ENCODE measurements around the gene REEP1.

The REEP1 gene, protein sequence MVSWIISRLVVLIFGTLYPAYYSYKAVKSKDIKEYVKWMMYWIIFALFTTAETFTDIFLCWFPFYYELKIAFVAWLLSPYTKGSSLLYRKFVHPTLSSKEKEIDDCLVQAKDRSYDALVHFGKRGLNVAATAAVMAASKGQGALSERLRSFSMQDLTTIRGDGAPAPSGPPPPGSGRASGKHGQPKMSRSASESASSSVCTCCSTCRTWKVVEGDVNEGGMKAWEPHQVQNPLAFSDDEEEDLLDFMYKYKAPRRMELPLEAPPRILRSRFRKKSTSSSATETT

DNA sequence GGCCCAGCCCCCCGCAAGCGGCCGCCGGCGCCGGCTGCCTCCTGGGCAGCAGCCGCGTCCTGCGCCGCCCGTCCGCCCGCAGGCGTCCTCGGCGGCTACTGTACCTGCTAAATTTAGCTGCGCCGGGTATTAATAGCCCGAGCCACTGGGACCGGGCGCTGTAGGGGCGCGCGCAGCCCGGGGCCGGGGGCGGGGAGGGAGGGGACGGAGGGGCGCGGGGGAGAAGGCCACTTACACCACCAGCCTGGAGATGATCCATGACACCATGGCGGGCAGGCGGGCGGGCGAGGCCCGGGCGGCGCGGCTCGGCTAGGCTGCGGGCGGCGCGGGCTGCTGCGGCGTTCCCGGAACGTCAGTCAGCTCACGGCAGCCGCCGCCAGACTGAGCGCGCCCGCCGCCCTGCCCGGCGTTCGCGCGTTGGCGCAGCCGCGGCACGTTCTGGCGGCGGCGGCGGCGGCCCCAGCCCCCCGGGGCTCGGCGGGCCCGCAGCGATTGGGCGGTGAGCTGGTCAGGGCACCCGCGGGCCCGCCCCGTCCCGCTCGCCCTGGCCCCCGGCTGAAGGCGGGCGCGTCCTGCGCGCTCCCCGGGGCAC is at the start of gene REEP1:
Gene REEP1, minus strand, starts transcription at position 383 of the 592 bp plus-strand sequence. Its CDS starts 116 bp downstream, at position 267.
- TF ChIP-seq GATA3 (IDR thresholded peaks at IDR 0.05; ENCODE audit: low read depth, low read length) (no peak), GATA2 (IDR thresholded peaks at IDR 0.05; ENCODE audit: low read depth, low read length) (no peak)

DNA sequence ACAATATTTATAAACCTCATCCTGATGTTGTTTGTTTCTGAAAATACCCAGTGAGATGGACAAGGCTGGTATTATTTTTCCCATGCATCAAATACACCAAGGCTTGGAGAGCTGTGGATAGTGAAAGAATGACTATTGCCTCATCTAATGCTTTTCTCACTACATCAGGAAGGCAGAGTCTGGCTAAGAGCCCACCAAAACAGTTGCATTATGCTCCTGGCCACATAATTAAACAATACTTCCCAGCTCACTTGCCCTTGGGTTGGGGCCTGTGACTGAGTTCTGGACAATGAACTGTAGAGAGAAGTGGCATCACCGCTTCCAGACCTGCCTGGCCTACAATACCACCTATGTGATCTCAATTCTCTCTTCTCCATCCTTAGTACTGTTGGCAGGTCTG is 46.4 kb upstream of the REEP1 start:
- TF ChIP-seq GATA2 (IDR thresholded peaks at IDR 0.05; ENCODE audit: low read depth, low read length) (no peak), GATA3 (IDR thresholded peaks at IDR 0.05; ENCODE audit: low read depth, low read length) (no peak)

DNA sequence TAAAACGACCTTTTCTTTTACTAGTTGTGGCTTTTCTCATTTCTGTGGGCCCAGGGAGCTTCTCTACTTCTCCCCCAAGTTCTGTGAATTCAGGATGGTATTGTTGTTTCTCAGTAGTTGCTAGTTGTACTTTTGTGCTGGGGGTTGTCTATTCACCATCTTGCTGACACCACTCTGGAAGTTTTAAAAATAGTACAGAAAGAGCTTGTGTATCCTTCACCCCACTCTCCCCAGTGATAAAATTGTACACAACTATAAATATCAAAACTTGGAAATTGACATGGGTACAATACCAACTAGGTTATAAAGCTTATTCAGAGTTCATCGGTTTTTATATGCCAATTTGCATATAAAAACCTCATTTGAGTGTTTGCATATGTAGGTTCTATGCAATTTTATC is 45.3 kb upstream of the REEP1 start:
- no peak for TF ChIP-seq GATA2 (IDR thresholded peaks at IDR 0.05; ENCODE audit: low read depth, low read length)
- no peak for TF ChIP-seq GATA3 (IDR thresholded peaks at IDR 0.05; ENCODE audit: low read depth, low read length)

DNA sequence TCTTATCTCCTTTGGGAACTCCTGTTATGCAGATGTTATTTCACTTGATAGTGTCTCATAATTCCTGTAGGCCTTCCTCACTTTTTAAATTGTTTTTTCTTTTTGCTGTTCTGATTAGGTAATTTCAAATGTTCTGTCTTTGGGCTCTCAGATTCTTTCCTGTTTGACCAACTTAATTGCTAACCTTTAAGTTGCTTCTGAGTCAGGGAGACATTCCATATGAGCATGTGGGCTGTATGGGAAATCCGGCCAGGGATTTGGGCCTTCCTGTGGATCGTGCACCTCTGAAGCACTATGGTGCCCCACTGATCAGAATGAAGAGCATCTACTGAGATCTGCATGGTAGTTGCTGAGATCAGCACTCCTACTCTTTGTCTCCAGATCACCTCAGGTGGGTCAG is 44.7 kb upstream of the REEP1 start:
- TF ChIP-seq GATA3 (IDR thresholded peaks at IDR 0.05; ENCODE audit: low read depth, low read length): no peak
- no peak for TF ChIP-seq GATA2 (IDR thresholded peaks at IDR 0.05; ENCODE audit: low read depth, low read length)

DNA sequence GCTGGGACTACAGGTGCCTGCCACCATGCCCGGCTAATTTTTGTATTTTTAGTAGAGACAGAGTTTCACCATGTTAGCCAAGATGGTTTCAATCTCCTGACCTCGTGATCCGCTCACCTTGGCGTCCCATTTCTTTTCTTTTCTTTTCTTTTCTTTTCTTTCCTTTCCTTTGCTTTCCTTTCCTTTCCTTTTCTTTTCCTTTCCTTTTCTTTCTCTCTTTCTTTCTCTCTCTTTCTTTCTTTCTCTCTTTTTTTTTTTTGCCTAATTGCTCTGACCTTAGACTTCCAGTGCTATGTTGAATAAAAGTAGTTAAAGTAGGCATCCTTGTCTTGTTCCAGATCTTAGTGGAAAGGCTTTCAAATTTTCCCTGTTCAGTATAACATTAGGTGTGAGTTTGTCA is 41.0 kb upstream of the REEP1 start:
- TF ChIP-seq GATA2 (IDR thresholded peaks at IDR 0.05; ENCODE audit: low read depth, low read length) (no peak), GATA3 (IDR thresholded peaks at IDR 0.05; ENCODE audit: low read depth, low read length) (no peak)

DNA sequence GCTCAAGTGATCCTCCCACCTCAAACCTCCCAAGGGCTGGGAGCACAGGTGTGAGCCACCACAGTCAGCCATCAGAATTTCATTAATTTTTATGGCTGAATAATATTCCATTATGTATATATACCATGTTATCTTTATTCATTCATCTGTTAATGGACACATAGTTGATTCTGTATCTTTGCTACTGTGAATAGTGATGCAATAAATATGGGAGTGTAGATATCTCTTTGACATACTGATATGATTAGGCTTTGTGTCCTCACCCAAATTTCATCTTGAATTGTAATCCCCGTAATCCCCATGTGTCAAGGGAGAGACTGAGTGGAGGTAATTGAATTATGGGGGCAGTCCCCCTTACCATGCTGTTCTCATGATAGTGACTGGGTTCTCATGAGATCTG is 38.2 kb upstream of the REEP1 start:
- TF ChIP-seq GATA3 (IDR thresholded peaks at IDR 0.05; ENCODE audit: low read depth, low read length): no peak
- no peak for TF ChIP-seq GATA2 (IDR thresholded peaks at IDR 0.05; ENCODE audit: low read depth, low read length)

DNA sequence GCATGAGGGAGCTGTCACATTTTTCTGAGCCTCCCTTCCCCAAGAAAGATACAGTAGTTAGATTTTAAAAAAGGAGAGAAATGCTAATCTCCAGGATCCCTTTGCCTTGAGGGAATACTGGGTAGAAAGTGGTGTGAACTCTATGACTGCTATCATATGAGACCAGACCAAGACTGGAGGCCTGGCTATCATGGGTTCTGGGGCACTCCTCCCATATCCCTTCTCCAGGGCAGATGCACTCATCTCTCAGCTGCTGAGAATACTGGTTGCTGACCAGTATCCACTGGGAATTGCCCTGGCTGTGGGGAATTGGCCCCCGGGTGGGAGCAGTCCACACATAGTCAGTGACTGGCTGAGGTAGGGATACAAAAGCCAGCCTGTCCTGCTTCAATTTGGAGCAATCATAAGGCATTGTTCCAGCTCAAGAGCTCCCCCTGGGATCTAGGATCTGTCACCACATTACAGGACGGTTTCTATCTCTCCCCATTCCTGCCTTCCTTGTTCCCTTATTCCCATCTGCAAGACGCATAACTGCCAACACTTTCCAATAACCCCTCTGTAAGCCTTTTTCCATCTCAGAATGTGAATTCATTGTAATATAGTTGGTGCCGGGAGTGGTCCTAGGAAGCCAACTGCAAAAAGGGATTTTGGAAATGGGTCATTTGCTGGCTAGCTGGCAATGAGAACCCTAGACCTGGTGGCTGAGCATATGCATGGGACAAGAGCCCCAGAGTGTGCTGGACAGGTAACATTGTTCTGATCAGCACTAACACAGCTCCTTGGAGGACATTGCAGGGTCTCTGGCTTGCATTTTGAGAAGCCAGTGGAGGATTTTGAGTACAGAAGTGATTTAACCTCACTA is 35.4 kb upstream of the REEP1 start:
- TF ChIP-seq GATA2 (IDR thresholded peaks at IDR 0.05; ENCODE audit: low read depth, low read length): no peak
- TF ChIP-seq GATA3 (IDR thresholded peaks at IDR 0.05; ENCODE audit: low read depth, low read length): no peak

DNA sequence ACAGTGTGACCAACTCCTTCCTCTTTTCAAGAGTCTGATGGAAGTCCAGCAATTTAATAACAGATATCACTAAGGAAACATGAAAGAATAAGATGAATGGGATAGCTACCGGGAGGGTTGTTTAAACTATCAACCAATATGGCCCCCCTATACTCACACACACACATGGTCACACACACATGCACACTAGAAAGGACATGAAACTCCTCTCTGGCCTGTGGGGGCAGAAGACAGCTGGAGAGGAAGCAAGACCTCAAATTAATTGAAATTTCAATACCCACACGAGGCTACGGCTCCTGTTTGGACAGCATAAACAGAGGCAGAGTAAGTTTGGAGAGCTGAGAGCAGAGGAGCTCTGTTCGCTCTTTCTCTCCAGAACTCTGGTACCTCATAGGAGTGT is 34.7 kb upstream of the REEP1 start:
- TF ChIP-seq GATA3 (IDR thresholded peaks at IDR 0.05; ENCODE audit: low read depth, low read length): no peak
- no peak for TF ChIP-seq GATA2 (IDR thresholded peaks at IDR 0.05; ENCODE audit: low read depth, low read length)

DNA sequence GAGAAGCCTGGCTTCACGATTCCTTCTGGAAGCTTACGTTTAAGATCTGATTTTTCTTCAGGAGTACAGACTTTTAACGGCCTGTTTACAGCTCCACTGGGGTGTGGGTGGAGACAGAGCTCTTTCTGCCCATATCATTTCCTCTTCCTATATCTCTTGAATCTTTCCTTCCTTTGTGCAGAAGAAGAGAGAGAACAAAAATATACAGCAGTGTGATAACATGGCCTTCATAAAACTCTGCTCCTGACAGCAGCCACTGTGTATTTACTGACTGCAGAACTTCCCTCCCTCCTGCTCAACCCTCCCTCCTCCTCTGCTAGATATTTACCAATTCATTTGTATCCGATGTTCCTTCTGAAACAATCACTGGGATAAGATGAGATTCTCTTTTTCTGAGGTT is 34.1 kb upstream of the REEP1 start:
- TF ChIP-seq GATA3 (IDR thresholded peaks at IDR 0.05; ENCODE audit: low read depth, low read length) (no peak), GATA2 (IDR thresholded peaks at IDR 0.05; ENCODE audit: low read depth, low read length) (no peak)

DNA sequence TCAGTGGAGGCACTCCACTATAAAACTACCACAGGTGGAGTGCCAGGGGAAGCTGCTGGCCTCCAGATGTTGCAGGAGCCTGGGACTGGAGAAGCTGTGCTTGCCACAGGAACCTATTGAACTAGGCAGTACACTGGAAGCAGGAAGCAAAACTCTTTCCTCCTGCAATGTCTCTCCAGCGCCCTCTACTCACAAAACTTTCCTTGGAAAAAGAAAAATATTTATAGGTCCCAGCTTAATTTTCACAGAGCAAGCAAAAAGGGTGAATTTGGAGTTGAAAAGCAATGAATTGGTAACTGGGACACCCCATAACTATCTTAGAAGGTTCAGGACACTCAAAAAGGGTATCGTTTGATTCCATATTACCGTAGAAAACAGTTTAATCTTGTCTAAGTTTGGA is 33.2 kb upstream of the REEP1 start:
- no peak for TF ChIP-seq GATA2 (IDR thresholded peaks at IDR 0.05; ENCODE audit: low read depth, low read length)
- TF ChIP-seq GATA3 (IDR thresholded peaks at IDR 0.05; ENCODE audit: low read depth, low read length): no peak

DNA sequence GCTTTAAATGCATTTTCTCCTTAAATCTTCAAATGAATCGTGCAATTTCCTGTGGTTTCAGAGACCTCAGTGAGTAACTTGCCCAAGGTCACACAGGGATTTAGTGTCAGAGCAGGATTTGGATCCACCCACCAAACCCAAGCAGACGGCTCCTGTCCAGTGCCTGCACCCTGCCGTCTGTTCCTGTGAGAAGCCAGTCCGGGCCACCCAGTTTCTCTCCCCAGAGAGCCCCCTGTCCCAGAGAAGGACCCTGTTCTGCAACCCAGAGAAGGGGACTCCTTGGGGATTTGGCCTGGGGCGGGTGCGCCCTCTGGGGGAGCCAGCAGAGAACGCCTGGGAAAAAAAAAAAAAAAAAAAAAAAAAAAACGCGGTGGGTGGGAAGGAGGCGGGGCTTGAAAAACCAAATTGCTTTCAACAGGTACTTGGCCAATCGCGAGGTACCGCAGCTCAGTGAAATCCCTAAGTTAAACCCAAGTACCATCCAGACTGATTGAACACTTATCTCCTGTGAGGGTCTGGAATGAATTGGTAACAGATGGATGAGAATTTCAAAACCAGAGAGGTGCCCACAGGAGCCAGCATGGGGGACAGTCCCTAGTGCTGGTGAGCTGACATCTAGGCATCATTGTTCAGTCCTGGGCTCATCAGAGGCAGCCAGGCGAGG is 30.9 kb upstream of the REEP1 start:
- TF ChIP-seq GATA2 (IDR thresholded peaks at IDR 0.05; ENCODE audit: low read depth, low read length): no peak
- TF ChIP-seq GATA3 (IDR thresholded peaks at IDR 0.05; ENCODE audit: low read depth, low read length): no peak

DNA sequence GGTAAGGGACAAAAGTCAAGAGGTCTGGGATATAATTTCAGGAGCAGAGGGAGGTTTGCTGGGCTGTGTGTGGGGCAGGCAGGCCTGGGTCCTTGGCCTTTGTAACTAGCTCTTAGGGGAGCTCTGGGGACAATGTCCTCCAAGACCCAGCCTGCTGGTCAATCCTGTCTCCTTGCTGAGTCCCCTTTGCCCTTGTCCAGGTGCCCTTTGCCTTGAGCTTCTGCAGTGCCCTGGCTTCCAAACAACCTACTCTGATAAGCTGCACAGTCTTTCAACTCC is 30.0 kb upstream of the REEP1 start:
- TF ChIP-seq GATA3 (IDR thresholded peaks at IDR 0.05; ENCODE audit: low read depth, low read length): no peak
- TF ChIP-seq GATA2 (IDR thresholded peaks at IDR 0.05; ENCODE audit: low read depth, low read length): no peak

DNA sequence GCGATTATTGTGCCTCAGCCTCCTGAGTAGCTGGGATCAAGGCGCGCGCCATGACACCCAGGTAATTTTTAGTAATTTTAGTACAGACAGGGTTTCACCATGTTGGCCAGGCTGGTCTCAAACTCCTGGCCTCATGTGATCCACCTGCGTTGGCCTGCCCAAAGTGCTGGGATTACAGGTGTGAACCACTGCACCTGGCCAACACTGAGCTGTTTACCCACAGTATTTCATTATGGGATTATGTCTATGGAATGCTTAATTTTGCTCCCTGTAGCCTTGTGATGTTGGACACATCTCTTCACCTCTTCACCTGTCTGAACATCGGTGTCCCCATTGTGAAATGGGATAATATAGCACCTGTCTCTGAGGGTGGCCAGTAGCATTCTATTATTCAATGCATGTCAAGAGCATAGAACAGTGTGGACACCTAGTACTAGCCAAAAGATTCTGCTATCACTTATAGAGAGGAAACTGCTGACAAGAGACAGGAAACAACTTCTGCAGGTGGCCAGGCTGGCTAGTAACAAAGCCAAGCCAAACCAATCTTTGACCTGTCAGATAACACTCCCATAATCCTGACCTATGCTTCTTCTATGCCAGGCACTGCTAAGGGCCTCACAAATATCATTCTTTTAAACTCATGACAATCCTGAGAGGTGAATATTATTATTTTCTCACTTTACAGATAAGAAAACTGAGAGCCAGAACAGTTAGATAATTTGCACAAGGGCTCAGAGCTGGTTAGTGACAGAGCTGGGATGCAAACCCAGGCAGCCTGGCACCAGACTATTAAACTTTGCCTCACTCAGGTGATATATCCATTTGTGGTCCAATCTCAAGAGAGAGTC is 29.4 kb upstream of the REEP1 start:
- TF ChIP-seq GATA2 (IDR thresholded peaks at IDR 0.05; ENCODE audit: low read depth, low read length): no peak
- no peak for TF ChIP-seq GATA3 (IDR thresholded peaks at IDR 0.05; ENCODE audit: low read depth, low read length)

All from SH-SY5Y (cell line).